HG02885 (cell line): ENCODE data around the gene TMEM170A.

Experiments
- ATAC-seq: cut with Tn5 transposase; IDR thresholded peaks from one replicate; pipeline ENCODE4 v1.9.1; 2021; ENCODE audit warnings: mild to moderate bottlenecking; ENCODE audit not compliant: unreplicated experiment, poor library complexity

Gene TMEM170A

GRCh38 chr16:75482434-75483205 lies 18.1 kb upstream of the TMEM170A start:
- no peak for ATAC-seq

GRCh38 chr16:75481475-75481874 lies 17.0 kb upstream of the TMEM170A start:
- ATAC-seq: no peak

GRCh38 chr16:75479421-75479990 lies 15.0 kb upstream of the TMEM170A start:
- no peak for ATAC-seq

- no peak for ATAC-seq
These were observed 14.2 kb upstream of the TMEM170A start for GRCh38 chr16:75478480-75479345.

- no peak for ATAC-seq
These were observed 13.4 kb upstream of the TMEM170A start for GRCh38 chr16:75477680-75478473.

- no peak for ATAC-seq
These were observed 12.3 kb upstream of the TMEM170A start for GRCh38 chr16:75476817-75477216.

GRCh38 chr16:75475420-75475847 lies 10.9 kb upstream of the TMEM170A start:
- ATAC-seq: no peak

GRCh38 chr16:75472908-75473877 lies 8.7 kb upstream of the TMEM170A start:
- ATAC-seq: no peak

GRCh38 chr16:75471723-75472633 lies 7.5 kb upstream of the TMEM170A start:
- ATAC-seq: peak; percentile 85

- ATAC-seq: no peak
These were observed 2.3 kb upstream of the TMEM170A start for GRCh38 chr16:75466760-75467159.

- ATAC-seq: peak; percentile 14
These were observed 934 bp downstream of the TMEM170A start for GRCh38 chr16:75463389-75464121.

GRCh38 chr16:75462806-75463205 lies 1.7 kb downstream of the TMEM170A start:
- peak; percentile 14 for ATAC-seq

GRCh38 chr16:75461575-75461974 lies 2.9 kb downstream of the TMEM170A start:
- no peak for ATAC-seq

- no peak for ATAC-seq
These were observed 4.0 kb downstream of the TMEM170A start for GRCh38 chr16:75460446-75460845.

- no peak for ATAC-seq
These were observed 4.8 kb downstream of the TMEM170A start for GRCh38 chr16:75459691-75460090.

- ATAC-seq: no peak
These were observed 6.0 kb downstream of the TMEM170A start for GRCh38 chr16:75458439-75458838.

GRCh38 chr16:75458029-75458428 lies 6.5 kb downstream of the TMEM170A start:
- no peak for ATAC-seq
